Loucy (cell line): ENCODE measurements around the gene ZNF280B.

Experiments used
- H2AFZ ChIP-seq: fragments of 200-600 bp; sonication (generic); 2 replicates; pipeline ENCODE4 v1.6.0; 2016; ENCODE audit warnings: antibody characterized with exemption, mild to moderate bottlenecking, low read length, moderate library complexity
- H3F3A ChIP-seq: fragments of 200-600 bp; 2 replicates; pipeline ENCODE4 v1.6.0; 2016; ENCODE audit warnings: antibody characterized with exemption, low read depth, mild to moderate bottlenecking
- H3K27me3 ChIP-seq: fragments of 200-600 bp; sonication (generic); 2 replicates; pipeline ENCODE4 v1.6.1; 2014; ENCODE audit warnings: low read length, mild to moderate bottlenecking; ENCODE audit not compliant: insufficient read depth, poor library complexity, severe bottlenecking
- H3K36me3 ChIP-seq: fragments of 200-600 bp; sonication (generic); 2 replicates; pipeline ENCODE4 v1.6.1; 2016; ENCODE audit warnings: low read length; ENCODE audit not compliant: insufficient read depth
- H3K4me1 ChIP-seq: fragments of 200-600 bp; sonication (generic); 2 replicates; pipeline ENCODE4 v1.5.1; 2014; ENCODE audit warnings: low read length, mild to moderate bottlenecking; ENCODE audit not compliant: insufficient read depth, poor library complexity, severe bottlenecking
- H3K4me2 ChIP-seq: fragments of 200-600 bp; sonication (generic); 2 replicates; pipeline ENCODE4 v1.6.0; 2014; ENCODE audit warnings: antibody characterized with exemption, low read length, low read depth, mild to moderate bottlenecking; ENCODE audit not compliant: poor library complexity, severe bottlenecking
- H3K4me3 ChIP-seq: fragments of 200-600 bp; sonication (generic); 2 replicates; pipeline ENCODE4 v1.5.1; 2014; ENCODE audit warnings: low read length, mild to moderate bottlenecking, mixed read lengths; ENCODE audit not compliant: poor library complexity, severe bottlenecking
- H3K79me2 ChIP-seq: fragments of 200-600 bp; sonication (generic); 2 replicates; pipeline ENCODE4 v1.6.1; 2014; ENCODE audit warnings: low read length; ENCODE audit not compliant: insufficient read depth
- H3K9ac ChIP-seq: fragments of 200-600 bp; sonication (generic); 2 replicates; pipeline ENCODE4 v1.6.0; 2014; ENCODE audit warnings: mild to moderate bottlenecking, low read depth, low read length, moderate library complexity; ENCODE audit not compliant: poor library complexity, severe bottlenecking
- H3K9me2 ChIP-seq: fragments of 200-600 bp; sonication (generic); replicated peaks from 2 replicates; pipeline ENCODE4 v1.6.1; 2016; ENCODE audit warnings: low read depth, low read length, mixed read lengths
- H3K9me3 ChIP-seq: fragments of 200-600 bp; sonication (generic); 2 replicates; pipeline ENCODE4 v1.6.1; 2014; ENCODE audit warnings: mild to moderate bottlenecking, antibody characterized with exemption, low read length, low read depth; ENCODE audit not compliant: insufficient read depth
- H4K20me1 ChIP-seq: fragments of 200-600 bp; sonication (generic); 2 replicates; pipeline ENCODE4 v1.6.0; 2014; ENCODE audit warnings: antibody characterized with exemption, low read length, mild to moderate bottlenecking; ENCODE audit not compliant: insufficient read depth, poor library complexity, severe bottlenecking
- EZH2phosphoT487 ChIP-seq: fragments of 200-600 bp; IDR thresholded peaks from 2 replicates; pipeline ENCODE4 v1.6.1; 2018; ENCODE audit warnings: antibody characterized with exemption, mild to moderate bottlenecking, moderate library complexity, borderline replicate concordance
- TF ChIP-seq, protein P1 (sequence below): fragments of 200-600 bp; sonication (generic); conservative IDR thresholded peaks from 2 replicates; pipeline ENCODE4 v1.5.1; 2014; ENCODE audit warnings: mild to moderate bottlenecking, antibody characterized with exemption, low read length

ZNF280B gene

DNA sequence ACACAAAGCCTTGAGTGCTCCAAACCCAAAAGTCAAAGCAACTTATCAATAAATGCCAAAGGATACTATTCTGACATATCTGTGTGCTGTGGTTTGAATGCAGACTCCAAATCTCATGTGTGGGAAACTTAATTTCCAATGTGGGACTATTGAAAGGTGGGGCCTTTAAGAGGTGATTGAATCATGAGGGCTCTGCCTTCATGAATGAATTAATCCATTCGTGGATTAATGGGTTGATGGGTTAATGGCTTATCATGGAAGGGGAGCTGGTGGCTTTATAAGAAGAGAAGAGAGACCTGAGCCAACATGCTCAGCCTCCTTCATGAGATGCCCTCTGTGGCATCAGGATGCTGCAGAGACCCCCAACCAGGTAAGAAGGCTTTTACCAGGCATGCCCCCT, 28.4 kb upstream of the ZNF280B start:
- no peak overlapping the region for H3K4me2 ChIP-seq
- H3K27me3 ChIP-seq = no peaks in the 10 kb centered on the region
- no peak overlapping the region for H3K4me3 ChIP-seq
- H3F3A ChIP-seq = no peaks in the 10 kb centered on the region
- H3K79me2 ChIP-seq = no peaks in the 10 kb centered on the region
- H2AFZ ChIP-seq = no peak overlapping the region
- TF ChIP-seq, protein P1, sequence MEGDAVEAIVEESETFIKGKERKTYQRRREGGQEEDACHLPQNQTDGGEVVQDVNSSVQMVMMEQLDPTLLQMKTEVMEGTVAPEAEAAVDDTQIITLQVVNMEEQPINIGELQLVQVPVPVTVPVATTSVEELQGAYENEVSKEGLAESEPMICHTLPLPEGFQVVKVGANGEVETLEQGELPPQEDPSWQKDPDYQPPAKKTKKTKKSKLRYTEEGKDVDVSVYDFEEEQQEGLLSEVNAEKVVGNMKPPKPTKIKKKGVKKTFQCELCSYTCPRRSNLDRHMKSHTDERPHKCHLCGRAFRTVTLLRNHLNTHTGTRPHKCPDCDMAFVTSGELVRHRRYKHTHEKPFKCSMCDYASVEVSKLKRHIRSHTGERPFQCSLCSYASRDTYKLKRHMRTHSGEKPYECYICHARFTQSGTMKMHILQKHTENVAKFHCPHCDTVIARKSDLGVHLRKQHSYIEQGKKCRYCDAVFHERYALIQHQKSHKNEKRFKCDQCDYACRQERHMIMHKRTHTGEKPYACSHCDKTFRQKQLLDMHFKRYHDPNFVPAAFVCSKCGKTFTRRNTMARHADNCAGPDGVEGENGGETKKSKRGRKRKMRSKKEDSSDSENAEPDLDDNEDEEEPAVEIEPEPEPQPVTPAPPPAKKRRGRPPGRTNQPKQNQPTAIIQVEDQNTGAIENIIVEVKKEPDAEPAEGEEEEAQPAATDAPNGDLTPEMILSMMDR = no peak
- TF ChIP-seq EZH2phosphoT487 = no peak
- no peaks in the 10 kb centered on the region for H3K9me3 ChIP-seq
- no peaks in the 10 kb centered on the region for H4K20me1 ChIP-seq
- H3K9ac ChIP-seq = no peak overlapping the region
- H3K36me3 ChIP-seq = no peaks in the 10 kb centered on the region
- H3K4me1 ChIP-seq = no peaks in the 10 kb centered on the region
- no peaks in the 10 kb centered on the region for H3K9me2 ChIP-seq

DNA sequence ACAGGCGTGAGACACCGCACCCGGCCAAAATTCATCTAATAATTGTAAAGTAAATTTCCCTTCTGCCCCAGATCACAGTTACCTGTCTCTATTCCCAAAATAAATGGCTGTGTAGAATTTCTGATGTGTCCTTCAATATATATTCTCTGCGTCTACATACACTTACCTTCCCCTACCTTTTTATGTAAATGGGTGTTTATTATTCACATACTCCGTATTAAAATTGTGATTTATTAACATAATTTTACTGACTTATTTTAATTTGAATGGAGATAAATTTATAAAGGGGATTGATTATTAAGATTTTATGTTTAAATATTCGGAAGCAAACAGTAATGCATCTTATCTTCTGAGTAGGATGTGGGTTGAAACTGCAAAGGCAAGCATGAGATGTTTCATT, 28.0 kb upstream of the ZNF280B start:
- Histone ChIP-seq H3K27me3 (no peaks in the 10 kb centered on the region), H3K79me2 (no peaks in the 10 kb centered on the region), H3K4me1 (no peaks in the 10 kb centered on the region), H2AFZ (no peak overlapping the region), H3K9me3 (no peaks in the 10 kb centered on the region), H3K4me3 (no peak overlapping the region), H3K9me2 (no peaks in the 10 kb centered on the region), H3F3A (no peaks in the 10 kb centered on the region), H3K36me3 (no peaks in the 10 kb centered on the region), H4K20me1 (no peaks in the 10 kb centered on the region), H3K4me2 (no peak overlapping the region), H3K9ac (no peak overlapping the region)
- TF ChIP-seq, protein P1 = no peak
- TF ChIP-seq EZH2phosphoT487 = no peak

DNA sequence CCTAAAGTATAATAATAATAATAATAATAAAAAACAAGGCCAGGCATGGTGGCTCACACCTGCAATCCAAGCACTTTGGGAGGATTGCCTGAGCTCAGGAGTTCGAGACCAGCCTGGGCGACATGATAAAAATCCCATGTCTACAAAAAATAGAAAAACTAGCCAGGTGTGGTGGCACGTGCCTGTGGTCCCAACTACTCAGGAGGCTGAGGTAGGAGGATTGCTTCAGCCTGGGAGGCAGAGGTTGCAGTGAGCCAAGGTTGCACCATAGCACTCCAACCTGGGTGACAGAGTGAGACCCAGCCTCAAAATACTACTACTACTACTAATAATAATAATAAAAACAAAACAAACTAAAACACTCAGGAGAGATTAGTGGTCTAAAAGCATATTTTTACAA, 27.1 kb upstream of the ZNF280B start:
- H3K4me2 ChIP-seq = no peak overlapping the region
- no peaks in the 10 kb centered on the region for H3K9me3 ChIP-seq
- no peaks in the 10 kb centered on the region for H3F3A ChIP-seq
- H3K36me3 ChIP-seq = no peaks in the 10 kb centered on the region
- H3K4me1 ChIP-seq = no peaks in the 10 kb centered on the region
- no peak overlapping the region for H3K9ac ChIP-seq
- H2AFZ ChIP-seq = no peak overlapping the region
- no peak for TF ChIP-seq EZH2phosphoT487
- TF ChIP-seq, protein P1 = no peak
- no peaks in the 10 kb centered on the region for H3K79me2 ChIP-seq
- no peaks in the 10 kb centered on the region for H3K9me2 ChIP-seq
- H4K20me1 ChIP-seq = no peaks in the 10 kb centered on the region
- H3K4me3 ChIP-seq = no peak overlapping the region
- H3K27me3 ChIP-seq = no peaks in the 10 kb centered on the region
